Measurements from ENCODE around the gene ORC5.
"Not testable (repeated sequence)": the region's sequence is repeated elsewhere in the genome, so short reads cannot be mapped to it uniquely, and the experiment has no call there.

- TF ChIP-seq, protein P1, sequence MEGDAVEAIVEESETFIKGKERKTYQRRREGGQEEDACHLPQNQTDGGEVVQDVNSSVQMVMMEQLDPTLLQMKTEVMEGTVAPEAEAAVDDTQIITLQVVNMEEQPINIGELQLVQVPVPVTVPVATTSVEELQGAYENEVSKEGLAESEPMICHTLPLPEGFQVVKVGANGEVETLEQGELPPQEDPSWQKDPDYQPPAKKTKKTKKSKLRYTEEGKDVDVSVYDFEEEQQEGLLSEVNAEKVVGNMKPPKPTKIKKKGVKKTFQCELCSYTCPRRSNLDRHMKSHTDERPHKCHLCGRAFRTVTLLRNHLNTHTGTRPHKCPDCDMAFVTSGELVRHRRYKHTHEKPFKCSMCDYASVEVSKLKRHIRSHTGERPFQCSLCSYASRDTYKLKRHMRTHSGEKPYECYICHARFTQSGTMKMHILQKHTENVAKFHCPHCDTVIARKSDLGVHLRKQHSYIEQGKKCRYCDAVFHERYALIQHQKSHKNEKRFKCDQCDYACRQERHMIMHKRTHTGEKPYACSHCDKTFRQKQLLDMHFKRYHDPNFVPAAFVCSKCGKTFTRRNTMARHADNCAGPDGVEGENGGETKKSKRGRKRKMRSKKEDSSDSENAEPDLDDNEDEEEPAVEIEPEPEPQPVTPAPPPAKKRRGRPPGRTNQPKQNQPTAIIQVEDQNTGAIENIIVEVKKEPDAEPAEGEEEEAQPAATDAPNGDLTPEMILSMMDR (IDR thresholded peaks at IDR 0.05; ENCODE audit: low read depth, low read length), result not testable (repeated sequence)
- TF ChIP-seq POLR2A (IDR thresholded peaks at IDR 0.05; ENCODE audit: extremely low read depth, insufficient read length), result not testable (repeated sequence)
Measured at GRCh38 chr7:104234990-104235389, 27.2 kb upstream of the ORC5 start.
